Ramos (cell line): ENCODE measurements around the gene SMYD3.
"Not testable (repeated sequence)": the region's sequence is repeated elsewhere in the genome, so short reads cannot be mapped to it uniquely, and the experiment has no call there.

Experiments used
- in situ Hi-C: fragments of 300-500 bp; cut with MboI; formaldehyde crosslinking; loops from one replicate; pipeline ENCODE4 v1.14.3; 2022; ENCODE audit warnings: low sequenced_read_pairs; ENCODE audit not compliant: unreplicated experiment

Gene SMYD3

DNA sequence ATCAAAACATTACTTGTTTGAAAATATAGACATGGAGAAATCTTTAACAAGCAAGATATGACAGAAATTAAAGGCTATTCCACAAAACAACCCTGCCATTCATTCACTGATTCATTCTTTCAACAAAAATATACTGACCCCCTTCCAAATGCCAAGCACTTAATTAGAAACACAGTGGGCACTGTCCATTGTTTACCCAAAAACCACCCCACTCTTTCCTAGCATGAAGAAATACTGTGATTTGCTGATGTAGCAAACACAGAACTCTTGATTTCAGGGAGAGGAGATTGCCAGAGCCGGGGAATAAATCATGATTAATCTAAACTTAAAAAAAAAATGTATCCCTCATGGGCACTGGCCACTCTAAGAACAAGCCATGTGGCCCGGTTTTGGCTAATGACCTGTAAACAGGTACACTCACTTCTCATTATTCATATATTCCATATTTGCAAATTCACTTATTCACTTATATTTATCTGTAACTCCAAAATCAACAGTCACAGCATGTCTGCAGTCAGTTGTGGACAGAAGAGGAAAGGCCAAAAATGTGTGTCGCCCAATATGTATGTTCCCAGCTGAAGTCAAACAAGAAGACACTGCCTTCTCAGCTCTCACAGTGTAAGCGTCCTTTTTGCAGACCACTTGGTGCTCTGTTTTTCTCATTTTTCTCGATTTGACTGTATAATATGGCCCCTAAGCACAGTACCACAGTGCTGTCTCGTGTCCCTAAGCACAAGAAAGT lies 133.1 kb downstream of the SMYD3 start:
- in situ Hi-C loops: no loop called here

DNA sequence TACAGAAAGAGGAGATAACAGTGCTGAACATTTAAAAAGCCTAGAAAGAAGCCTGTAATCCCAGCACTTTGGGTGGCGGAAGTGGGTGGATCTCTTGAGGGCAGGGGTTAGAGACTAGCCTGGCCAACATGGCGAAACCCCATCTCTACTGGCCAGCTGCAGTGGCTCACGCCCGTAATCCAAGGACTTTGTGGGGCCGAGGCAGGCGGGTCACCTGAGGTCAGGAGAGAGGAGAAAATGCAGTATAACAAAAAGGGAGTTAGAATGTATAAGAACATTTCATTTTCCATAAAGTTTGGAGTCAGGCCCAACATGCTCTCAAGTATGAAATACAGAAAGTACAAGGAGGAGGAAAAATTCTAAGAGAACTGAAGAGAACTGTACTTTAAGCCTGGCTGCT lies 134.5 kb downstream of the SMYD3 start:
- in situ Hi-C loops: no loop called here

DNA sequence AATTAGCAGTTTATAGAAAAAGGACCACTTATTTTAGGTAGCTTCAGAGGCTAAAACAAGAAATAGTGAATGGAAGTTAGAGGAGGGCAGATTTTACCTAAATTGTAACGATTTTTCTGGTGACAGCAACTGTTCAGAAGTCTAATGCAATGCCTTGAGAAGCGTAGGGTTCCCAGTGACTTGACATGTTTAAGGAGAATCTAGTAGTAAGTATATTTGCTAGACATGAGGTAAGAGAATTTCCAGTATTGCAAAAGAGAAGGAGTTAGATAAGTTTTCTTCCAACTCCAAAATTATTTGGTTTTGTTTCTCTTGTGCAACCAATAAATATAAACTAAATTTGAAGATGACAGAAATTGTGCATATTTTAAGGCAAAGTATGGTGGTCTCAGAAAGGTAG lies 140.0 kb downstream of the SMYD3 start:
- in situ Hi-C loops: no loop called here

DNA sequence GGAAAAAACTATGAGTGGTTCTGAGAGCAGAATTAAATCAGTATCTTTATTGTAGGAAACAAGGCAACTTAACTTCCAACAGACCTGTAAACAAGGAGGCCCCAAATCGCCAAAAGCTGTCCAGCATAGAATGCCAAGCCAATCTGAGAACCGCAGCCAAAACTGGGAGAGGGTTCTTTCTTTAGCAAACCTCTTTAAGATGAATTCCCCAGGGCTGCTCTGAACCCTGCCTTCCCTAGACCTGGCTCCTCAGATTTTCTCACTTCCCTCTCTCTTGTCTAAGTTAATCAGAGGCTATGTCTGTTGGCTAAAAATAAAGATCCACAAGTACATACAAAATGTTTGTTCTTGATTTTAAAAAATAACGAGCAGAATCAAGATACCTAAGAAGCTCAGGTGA lies 141.4 kb downstream of the SMYD3 start:
- in situ Hi-C loops: no loop called here

DNA sequence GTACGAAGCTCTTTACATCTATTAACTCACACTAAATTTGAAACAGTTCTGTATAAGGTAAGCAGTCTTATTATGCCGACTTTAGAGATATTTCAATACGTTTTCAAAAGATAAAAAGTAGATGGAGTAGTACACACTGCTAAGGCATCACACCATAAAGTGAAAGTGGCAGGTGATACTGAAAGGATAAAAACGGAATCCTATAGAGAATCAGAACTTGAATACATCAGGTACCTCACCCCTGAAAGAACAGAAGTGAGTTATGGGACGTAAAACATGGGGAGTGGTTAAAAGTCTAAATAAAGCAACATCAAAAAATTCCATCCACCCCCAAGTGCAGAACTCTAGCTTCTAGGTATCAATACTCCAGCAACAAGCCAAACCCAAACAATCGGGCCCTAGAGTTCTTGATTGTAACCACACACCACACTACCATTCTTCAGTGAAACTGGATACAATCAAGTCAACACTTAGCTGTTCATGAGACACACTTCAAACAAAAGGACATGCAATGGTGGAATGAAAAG lies 142.6 kb downstream of the SMYD3 start:
- in situ Hi-C loops: no loop called here

DNA sequence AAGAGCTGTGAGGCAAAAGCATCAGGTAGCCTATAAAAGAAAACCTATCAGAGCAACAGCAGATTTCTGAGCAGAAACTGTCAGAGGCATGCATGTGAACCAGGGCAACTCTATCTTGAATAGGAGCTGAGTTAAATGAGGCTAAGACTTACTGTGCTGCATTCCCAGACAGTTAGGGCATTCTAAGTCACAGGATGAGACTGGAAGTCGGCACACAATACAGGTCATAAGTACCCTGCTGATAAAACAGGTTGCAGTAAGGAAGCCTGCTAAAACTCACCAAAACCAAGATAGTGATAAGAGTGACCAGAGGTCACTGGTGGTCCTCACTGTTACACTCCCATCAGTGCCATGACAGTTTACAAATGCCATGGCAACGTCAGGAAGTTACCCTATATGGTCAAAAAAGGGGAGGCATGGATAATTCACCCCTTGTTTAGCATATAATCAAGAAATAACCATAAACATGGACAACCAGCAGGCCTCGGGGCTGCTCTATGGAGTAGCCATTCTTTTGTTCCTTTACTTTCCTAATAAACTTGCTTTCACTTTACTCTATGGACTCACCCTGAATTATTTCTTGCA lies 150.0 kb downstream of the SMYD3 start:
- in situ Hi-C loops: not testable (repeated sequence)

DNA sequence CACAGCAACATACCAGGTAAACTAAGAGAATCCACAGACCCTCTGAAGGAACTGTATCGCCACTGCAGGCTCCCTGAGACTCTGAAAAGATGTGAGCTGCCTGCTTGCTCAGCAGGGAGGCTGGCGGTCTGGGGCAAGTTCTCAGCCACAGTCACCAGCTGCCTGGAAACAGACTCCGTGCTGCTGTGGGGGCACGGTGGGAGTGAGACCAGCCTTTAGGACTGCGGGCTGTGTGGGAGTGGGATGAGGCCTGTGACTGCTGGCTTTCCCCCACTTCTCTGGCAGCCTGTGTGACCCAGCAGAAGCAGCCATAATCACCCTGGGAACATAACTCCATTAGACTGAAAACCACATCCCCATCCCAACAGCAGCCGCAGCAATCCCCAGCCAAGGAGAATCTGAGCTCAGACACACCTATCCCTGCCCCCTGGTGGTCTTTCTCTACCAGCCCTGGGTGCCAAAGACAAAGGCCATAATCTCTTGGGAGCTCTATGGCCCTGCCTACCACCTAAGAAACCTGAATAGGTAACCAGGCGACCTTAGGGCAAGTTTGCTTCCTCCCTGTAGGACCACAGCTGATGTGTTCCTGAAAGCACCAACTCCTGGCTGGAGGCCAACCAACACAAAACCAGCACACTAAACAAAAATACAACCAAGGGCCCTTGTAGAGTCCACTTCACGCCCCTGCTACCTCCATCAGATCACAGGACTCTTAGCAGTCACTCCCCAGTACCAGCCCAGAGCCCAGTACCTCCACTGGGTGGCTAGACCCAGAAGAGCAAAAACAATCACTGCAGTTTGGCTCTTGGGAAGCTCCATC lies 151.5 kb downstream of the SMYD3 start:
- in situ Hi-C loops: no loop called here

DNA sequence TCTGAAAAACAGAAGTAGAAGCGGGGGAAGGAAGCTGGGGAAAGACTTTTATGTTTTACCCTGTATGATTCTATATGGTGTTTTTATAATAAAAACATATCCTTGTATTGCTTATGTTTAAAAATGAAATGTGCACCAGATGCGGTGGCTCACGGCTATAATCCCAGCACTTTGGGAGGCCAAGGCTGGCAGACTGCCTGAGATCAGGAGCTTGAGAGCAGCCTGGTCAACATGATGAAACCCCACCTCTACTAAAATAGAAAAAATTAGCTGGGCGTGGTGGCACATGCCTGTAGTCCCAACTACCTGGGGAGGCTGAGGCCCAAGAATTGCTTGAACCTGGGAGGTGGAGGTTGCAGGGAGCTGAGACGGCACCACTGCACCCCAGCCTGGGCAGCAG lies 155.4 kb downstream of the SMYD3 start:
- in situ Hi-C loops: no loop called here

DNA sequence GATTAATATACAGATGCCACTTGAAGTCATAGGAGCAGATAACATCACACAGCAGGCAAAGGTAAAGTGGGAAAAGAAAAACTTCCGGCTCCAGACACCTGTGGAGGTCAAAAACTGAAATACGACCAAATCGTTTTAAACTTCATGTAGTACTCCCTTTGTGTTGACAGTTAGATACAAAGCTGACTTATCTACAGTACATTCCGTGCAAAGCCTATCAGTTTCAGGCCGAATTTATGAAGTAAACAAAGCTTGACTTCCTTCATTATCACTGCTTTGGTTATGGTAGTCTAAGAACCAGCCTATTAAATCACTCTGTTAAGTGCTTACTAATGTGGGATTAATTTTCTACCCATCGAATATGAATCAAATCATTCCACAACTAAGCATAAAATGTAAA lies 156.3 kb downstream of the SMYD3 start:
- in situ Hi-C loops: no loop called here

DNA sequence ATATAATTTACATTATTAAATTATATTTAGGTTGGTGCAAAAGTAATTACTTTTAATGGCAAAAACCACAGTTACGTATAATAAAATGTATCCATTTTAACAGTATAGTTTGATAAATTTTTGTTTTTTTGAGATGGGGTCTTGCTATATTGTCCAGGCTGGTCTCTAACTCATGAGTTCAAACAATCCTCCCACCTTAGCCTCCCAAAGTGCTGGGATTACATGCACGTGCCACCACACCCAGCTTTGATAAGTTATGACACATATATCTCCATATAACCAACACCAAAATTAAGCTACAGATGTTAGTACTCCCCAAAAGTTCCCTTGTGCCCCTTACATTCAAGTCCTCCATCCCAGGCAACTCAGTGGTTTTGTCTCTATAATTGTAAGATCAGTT lies 163.1 kb downstream of the SMYD3 start:
- in situ Hi-C loops: no loop called here

DNA sequence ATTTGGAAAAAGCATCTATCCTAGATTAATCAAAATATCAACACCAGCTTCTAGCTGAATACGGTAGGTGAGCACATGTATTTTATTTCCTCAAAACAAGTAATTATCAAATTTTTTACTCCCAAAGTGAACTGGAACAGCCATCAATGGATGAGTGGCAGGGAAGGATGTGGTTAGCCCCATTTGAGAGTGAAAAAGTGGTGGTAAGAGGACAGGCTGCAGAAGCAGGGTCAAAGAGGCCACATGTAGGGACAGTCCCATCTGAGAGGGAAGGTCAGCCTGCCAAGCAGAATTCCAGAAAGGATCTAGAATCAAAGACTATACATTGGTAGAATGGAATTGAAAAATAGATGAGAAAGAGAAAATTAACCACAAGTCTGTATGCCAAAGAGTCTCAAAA lies 163.8 kb downstream of the SMYD3 start:
- in situ Hi-C loops: no loop called here

DNA sequence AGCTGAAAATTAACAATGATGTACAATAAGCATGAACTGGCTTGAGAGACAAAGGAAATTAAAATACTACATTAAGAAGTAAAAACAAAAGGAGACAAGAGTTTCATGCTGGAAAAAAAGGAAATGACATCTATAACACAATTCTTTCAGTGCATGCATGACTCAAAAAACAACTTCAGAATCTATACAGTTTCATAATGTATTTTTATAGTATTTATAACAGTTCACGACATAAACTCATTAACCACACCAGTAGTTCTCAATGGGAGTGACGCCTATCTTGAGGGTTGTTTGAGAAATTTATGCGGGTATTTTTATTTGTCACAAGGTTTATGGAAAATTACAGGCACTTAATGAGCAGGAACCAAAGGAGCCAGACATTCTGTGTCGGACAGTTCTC lies 168.5 kb downstream of the SMYD3 start:
- in situ Hi-C loops: no loop called here

DNA sequence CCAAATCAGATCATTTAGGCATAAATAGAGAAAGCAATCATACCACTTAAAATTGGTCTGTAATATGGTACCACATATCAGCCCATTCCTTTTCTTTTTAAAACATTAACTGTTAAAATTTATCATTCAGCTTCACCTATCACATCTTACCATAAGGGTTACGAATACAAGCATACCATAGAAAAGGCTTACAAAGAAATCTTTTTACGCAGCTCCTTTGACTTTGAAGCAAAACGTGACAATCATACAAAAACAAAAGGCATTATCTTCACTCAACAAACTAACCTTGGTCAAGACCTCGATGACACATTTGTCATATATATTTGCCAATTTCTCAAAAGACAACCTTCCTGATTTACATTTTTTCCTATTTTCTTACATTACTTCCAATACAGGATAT lies 169.0 kb downstream of the SMYD3 start:
- in situ Hi-C loops: no loop called here

DNA sequence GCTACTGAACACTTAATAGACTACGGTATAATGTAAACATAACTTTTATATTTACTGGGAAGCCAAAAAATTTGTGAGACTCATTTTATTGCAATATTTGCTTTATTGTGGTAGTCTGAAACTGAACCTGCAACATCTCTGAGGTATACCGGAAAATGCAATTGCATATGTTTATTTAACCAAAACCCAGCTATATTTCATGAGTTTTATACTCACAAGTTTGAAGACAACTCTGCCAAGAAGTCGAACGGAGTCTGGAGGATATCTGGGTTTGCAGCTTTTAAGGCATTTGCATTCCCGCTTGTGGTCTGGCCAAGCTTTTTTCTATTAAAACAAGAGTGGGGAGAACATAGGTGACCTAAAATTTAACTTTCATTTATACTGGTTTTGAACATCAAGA lies 171.9 kb downstream of the SMYD3 start:
- in situ Hi-C loops: no loop called here

DNA sequence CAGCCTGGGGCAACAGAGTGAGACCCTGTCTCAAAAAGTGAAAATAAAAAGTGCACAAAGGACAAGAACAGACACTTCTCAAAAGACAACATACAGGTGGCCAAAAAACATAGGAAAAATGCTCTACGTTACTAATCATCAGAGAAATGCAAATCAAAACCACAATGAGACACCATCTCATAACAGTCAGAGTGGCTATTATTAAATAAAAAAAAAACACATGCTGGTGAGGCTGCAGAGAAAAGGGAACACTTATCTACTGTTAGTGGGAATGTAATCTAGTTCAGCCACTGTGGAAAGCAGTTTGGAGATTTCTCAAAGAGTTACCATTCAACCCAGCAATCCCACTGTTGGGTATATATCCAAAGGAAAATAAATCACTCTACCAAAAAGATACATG lies 173.2 kb downstream of the SMYD3 start:
- in situ Hi-C loops: no loop called here

DNA sequence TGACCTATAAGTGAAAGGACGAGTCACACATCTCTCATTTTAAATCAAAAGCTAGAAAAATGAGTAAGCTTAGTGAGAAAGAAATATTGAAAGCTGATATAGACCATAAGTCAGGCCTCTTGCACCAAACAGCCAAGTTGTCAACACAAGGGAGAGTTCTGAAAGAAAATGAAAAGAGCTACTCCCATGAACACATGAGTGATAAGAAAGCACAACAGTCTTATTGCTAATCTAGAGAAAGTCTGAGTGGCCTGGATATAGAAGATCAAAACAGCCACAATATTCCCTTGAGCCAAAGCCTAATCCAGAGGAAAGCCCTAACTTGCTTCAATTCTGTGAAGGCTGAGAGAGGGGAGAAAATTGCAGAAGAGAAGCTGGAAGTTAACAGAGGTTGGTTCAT lies 175.0 kb downstream of the SMYD3 start:
- in situ Hi-C loops: no loop called here

DNA sequence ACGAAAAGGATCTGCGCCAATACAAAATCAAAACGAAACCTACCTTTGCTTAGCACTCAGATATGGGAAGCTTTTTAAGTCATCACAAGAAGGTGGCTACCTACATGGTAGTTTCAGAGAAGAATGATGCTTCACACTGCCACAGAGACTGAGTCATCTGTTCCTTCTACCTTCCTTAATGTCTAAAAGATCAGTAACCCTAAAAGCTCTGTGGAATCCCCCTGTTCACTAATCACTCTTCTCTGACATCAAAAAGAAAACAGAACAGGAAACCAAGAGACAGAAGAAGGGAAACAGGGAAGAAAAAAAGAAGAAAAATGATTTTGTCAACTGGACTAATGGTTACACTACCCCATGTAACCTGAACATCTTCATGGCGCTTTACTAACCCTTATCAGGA lies 177.2 kb downstream of the SMYD3 start:
- in situ Hi-C loops: no loop called here

DNA sequence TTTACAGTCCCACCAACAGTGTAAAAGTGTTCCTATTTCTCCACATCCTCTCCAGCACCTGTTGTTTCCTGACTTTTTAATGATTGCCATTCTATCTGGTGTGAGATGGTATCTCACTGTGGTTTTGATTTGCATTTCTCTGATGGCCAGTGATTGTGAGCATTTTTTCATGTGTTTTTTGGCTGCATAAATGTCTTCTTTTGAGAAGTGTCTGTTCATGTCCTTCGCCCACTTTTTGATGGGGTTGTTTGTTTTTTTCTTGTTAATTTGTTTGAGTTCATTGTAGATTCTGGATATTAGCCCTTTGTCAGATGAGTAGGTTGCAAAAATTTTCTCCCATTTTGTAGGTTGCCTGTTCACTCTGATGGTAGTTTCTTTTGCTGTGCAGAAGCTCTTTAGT lies 177.8 kb downstream of the SMYD3 start:
- in situ Hi-C loops: not testable (repeated sequence)

DNA sequence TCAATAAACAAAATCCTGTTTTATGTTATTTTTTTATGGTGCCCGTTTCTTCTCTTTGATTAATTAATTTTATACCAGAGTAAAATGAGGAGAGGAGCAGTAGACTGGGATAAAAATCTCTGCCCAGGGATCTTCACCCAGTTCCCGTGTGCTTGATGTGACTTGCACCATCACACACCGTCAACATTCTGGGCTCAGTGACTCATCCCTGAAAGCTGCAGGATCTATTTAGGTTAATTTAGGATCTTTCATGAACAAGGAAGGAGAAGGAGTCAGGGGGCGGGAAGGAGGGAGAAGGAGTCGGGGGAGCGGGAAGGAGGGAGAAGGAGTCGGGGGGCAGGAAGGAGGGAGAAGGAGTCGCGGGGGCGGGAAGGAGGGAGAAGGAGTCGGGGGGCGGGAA lies 182.4 kb downstream of the SMYD3 start:
- in situ Hi-C loops: no loop called here

DNA sequence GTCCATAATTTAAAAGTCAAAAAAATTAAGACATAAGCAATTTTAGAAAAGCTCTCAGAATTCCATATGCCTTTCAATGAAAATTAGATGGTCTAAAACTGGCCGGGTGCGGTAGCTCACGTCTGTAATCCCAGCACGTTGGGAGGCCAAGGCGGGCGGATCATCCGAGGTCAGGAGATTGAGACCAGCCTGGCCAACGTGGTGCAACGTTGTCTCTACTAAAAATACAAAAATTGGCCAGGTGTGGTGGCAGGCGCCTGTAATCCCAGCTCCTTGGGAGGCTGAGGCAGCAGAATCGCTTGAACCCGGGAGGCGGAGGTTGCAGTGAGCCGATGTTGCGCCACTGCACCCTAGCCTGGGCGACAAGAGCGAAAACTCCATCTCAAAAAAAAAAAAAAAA lies 183.0 kb downstream of the SMYD3 start:
- in situ Hi-C loops: not testable (repeated sequence)

DNA sequence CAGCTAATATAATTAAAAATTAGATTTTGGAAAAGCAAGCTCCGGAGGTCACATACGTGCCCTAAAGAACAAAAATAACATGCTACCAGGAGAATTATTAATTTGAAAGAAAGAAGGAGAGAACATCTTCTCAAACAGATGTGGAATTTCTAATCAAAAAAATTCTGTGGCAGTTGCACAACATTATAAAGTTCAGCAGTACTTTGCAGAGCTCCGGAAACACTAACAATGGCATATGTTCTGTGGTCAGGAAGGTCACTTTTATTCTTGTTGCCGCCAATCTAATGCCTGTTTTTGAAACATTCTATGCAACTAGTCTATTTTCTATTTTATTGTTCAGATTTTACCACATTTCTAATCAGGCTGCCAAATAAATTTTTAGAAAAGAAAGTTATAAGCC lies 186.8 kb downstream of the SMYD3 start:
- in situ Hi-C loops: no loop called here
